ENCODE measurements around the gene DENND5B.
A peak's percentile ranks its signal among the peaks of the same experiment; 100 is the strongest.
"Not testable (repeated sequence)": the region's sequence is repeated elsewhere in the genome, so short reads cannot be mapped to it uniquely, and the experiment has no call there.

DENND5B gene

GRCh38 chr12:31387011-31387410 is 203.9 kb downstream of the DENND5B start:
- DNase-seq (ENCODE audit: low read depth in 2 of 3, low spot score in 1 of 3) = no peak

GRCh38 chr12:31386364-31386777 is 204.6 kb downstream of the DENND5B start:
- no peak for DNase-seq (ENCODE audit: low read depth in 2 of 3, low spot score in 1 of 3)

DNA sequence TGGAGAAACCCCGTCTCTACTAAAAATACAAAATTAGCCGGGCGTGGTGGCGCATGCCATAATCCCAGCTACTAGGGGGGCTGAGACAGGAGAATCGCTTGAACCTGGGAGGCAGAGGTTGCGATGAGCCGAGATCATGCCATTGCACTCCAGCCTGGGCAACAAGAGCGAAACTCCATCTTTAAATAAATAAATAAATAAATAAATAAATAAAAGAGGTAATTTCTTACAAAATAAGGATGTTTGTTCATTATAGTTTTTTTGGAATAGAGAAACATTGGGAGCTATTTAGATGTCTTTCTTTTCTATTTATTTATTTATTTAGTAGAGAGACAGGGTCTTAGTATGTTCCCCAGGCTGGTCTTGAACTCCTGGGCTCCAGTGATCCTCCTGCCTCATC is 213.7 kb downstream of the DENND5B start:
- not testable (repeated sequence) for DNase-seq (ENCODE audit: low read depth in 2 of 3, low spot score in 1 of 3)

DNA sequence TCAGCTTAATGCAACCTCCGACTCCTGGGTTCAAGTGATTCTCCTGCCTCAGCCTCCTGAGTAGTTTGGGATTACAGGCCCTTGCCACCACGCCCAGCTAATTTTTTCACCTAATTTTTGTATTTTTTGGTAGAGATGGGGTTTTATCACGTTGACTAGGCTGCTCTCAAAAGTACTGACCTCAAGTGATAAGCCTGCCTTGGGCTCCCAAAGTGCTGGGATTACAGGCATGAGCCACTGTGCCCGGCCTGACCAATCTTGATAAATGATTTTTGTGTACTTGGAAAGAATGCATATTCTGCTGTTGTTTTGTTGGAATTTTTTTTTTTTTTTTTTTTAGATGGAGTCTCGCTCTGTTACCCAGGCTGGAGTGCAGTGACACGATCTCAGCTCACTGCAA is 215.5 kb downstream of the DENND5B start:
- DNase-seq (ENCODE audit: low read depth in 2 of 3, low spot score in 1 of 3) = not testable (repeated sequence)

DNA sequence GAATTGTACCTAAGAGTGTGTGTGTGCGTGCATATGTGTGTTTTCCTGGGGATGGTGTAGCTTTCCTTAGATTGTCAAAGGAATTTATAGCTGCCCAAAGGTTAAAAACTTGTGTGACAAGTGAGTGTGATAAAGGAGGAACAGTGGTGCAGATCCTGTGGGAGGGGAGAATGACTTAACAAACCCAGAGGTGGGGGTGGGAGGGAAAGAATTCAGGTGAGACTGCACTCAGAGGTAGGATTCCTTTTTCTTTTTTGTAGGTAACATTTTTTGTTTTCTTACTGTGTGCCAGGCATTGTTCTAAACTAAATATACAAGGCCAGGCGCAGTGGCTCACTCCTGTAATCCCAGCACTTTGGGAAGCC is 219.7 kb downstream of the DENND5B start:
- DNase-seq (ENCODE audit: low read depth in 2 of 3, low spot score in 1 of 3) = no peak

- DNase-seq (ENCODE audit: low read depth in 2 of 3, low spot score in 1 of 3) = no peak
Observed at GRCh38 chr12:31370531-31371255, 220.2 kb downstream of the DENND5B start.

- no peak for DNase-seq (ENCODE audit: low read depth in 2 of 3, low spot score in 1 of 3)
Observed at GRCh38 chr12:31369712-31370521, 221.0 kb downstream of the DENND5B start.

GRCh38 chr12:31368666-31369361 is 222.1 kb downstream of the DENND5B start:
- DNase-seq (ENCODE audit: low read depth in 2 of 3, low spot score in 1 of 3) = no peak

- no peak for DNase-seq (ENCODE audit: low read depth in 2 of 3, low spot score in 1 of 3)
Observed at GRCh38 chr12:31366104-31366621, 224.8 kb downstream of the DENND5B start.

- no peak for DNase-seq (ENCODE audit: low read depth in 2 of 3, low spot score in 1 of 3)
Observed at GRCh38 chr12:31363831-31364230, 227.1 kb downstream of the DENND5B start.

DNA sequence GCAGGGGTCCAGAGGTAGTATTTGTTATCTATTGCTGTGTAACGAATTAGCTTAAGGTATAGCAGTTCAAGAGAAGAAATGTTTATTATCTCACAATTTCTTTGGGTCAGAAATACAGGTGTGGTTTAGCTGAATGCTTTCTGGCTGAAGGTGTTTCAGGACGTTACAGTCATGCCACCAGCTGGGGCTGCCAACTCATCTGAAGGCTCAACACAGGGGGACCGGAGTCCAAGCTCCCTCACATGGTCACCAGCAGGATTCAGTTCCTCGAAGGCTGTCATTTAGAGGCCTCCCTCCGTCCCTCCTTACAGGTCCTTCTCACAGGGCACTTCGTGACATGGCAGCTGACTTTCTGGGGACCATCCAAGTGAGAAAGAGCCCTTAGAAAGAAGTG is 227.5 kb downstream of the DENND5B start:
- no peak for DNase-seq (ENCODE audit: low read depth in 2 of 3, low spot score in 1 of 3)

- peak in 2 of 3 donors; percentile 12 to 14 for DNase-seq (ENCODE audit: low read depth in 2 of 3, low spot score in 1 of 3)
Observed at GRCh38 chr12:31362759-31363415, 228.0 kb downstream of the DENND5B start.

DNA sequence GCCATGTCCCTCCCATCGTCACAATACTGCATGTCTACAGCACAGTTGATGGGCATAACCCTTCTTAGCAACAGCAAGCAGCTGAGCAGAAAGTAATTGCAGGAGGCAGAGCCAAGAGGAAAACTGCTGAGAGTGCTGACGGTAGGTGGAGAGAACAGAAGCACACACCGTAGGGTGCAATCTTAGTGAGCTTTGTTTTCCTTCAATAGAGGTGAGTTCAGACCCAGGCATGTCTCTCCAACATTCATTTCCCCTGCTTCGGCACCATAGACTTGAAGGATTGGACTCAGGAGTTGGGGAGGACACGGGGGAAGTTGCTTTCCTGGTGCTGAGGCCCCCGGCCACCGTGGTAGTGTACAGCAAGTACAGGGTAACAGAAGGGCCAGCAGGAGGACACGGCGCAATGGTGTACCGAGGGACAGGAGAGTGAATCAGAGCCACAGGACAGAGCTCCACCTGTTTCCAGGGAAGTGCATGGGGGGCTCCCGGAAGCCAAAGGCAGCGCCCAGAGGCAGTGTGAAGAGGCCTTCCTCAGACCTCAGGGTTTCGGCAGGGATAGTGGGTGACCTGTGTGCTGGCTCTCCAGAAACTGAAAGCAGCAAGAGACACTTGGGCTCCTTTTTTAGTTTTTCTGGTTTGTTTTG is 228.7 kb downstream of the DENND5B start:
- DNase-seq (ENCODE audit: low read depth in 2 of 3, low spot score in 1 of 3) = no peak

- DNase-seq (ENCODE audit: low read depth in 2 of 3, low spot score in 1 of 3) = no peak
Observed at GRCh38 chr12:31361730-31362114, 229.2 kb downstream of the DENND5B start.

- DNase-seq (ENCODE audit: low read depth in 2 of 3, low spot score in 1 of 3) = no peak
Observed at GRCh38 chr12:31355747-31356107, 235.2 kb downstream of the DENND5B start.

DNA sequence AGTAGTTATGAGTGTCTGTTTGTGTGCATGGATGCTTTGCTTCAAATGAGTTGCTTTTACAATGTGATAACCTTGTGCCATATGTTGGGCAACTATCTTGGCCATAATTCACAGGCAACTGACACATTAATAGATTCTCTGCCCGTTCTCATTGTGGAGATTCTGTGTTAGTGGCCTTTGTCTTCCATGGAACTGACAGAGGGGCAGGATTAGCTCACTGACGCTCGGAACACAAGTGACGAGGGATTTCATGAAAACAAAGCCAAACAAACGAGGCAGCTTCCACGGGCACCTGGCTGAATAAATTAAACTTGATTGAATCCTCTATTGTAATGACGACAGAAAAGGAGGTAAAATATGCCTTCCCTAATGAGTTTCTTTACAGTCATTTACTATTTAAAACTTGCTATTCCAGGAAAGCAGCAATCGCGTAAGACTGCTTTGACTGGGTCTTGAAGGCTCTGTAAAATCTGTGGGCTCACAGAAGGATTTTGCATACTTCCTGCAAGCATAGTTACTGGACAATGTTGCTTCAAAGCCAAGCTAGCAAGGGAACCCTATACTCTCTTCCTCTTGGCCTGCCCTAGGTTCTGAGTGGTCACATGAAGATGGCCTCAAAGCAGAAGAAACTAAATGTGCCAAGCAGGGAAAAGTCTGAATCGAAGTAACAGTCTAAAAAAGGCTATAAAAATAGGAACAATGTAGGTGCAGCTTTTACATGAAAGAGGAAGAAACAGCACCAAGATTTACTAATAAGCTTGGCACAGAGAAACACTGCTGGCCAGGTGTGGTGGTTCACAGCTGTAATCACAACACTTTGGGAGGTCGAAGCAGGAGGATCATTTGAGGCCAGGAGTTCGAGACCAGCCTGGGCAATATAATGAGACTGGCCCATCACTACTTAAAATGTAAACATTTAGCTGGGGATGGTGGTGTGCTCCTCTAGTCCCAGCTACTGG is 236.9 kb downstream of the DENND5B start:
- no peak for DNase-seq (ENCODE audit: low read depth in 2 of 3, low spot score in 1 of 3)

- DNase-seq (ENCODE audit: low read depth in 2 of 3, low spot score in 1 of 3) = no peak
Observed at GRCh38 chr12:31346267-31346666, 244.7 kb downstream of the DENND5B start.

- no peak for DNase-seq (ENCODE audit: low read depth in 2 of 3, low spot score in 1 of 3)
Observed at GRCh38 chr12:31343139-31343538, 247.8 kb downstream of the DENND5B start.

DNA sequence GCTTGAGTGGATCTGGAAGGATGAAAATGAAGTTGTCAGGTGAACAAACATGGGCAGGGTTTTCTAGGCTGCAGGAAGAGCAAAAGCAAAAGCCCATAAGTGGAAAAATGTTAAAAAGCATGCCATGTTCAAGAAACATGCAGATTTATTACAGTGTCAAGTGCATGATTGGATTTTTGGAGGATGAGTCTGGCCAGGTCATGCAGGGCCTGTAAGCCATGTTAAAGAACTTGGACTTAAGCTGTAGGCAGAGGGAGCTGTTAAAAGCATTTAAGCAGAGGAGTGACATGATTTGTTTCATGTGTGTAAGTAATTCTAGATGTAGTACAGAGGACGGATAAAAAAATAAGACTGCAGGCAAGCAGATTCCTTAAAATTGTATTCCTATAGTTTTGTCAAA is 248.7 kb downstream of the DENND5B start:
- no peak for DNase-seq (ENCODE audit: low read depth in 2 of 3, low spot score in 1 of 3)
